ENCODE data around the gene IQSEC1. TPM values are rescaled to one million over a fixed set of nuclear protein-coding genes. Genes with fewer than 3 reads are reported as not detected.

The IQSEC1 gene
- total and polyA plus RNA-seq, 2 of the 8 experiments (the other 6 are each of a cell fraction or from before 2014, with no cell fraction given): 6.8 to 28.8 TPM

DNA sequence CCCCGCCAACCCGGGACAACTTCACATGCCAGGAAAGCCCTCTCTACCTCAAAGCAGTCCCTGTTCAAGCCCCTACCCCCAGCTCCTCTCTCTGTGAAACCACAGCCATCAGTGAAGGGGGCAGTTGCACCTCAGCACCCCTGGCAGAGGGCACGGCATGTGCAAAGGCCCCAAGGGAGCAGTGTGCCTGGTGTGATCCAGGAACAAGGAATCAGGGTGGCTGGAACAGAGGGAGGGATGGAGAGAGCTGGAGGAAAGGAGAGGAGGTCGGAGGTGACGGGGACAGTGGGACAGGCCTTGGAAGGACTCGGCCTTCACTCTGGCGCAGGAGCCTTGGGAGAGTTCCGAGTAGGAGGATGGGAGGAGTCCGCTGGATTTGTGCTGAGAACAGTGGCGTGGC, 26.5 kb upstream of the IQSEC1 start (continued):
- no peak for TF ChIP-seq CHD7 (IDR thresholded peaks at IDR 0.05; ENCODE audit: insufficient replicate concordance, low read length)
